Frontal cortex (tissue), 4 donors: ENCODE data around the gene NUP43. TPM values are rescaled to one million over a fixed set of nuclear protein-coding genes. Genes with fewer than 3 reads are reported as not detected.
"Not testable (repeated sequence)": the region's sequence is repeated elsewhere in the genome, so short reads cannot be mapped to it uniquely, and the experiment has no call there.

ENCODE experiments used
- DNase-seq, 2 donors: peaks; one replicate each; pipeline ENCODE4 v3.0.0; 2012; ENCODE audit warnings: low spot score in 2 of 2
- FAIRE-seq: peaks from 2 replicates; lab custom pipeline; 2012; peaks lifted over from hg19 to GRCh38; lab: Jason Lieb, UNC
- total RNA-seq: library from RNA; depleted of rRNA; stranded (reverse); fragments of >200 nt; gene quantifications from one replicate; pipeline ENCODE4 v1.2.3, GENCODE V29; 2014
- donor health status: control.
- donor health status: control.
- donor health status: control.

NUP43 gene, protein sequence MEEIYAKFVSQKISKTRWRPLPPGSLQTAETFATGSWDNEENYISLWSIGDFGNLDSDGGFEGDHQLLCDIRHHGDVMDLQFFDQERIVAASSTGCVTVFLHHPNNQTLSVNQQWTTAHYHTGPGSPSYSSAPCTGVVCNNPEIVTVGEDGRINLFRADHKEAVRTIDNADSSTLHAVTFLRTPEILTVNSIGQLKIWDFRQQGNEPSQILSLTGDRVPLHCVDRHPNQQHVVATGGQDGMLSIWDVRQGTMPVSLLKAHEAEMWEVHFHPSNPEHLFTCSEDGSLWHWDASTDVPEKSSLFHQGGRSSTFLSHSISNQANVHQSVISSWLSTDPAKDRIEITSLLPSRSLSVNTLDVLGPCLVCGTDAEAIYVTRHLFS
- 24.9 TPM for total RNA-seq

DNA sequence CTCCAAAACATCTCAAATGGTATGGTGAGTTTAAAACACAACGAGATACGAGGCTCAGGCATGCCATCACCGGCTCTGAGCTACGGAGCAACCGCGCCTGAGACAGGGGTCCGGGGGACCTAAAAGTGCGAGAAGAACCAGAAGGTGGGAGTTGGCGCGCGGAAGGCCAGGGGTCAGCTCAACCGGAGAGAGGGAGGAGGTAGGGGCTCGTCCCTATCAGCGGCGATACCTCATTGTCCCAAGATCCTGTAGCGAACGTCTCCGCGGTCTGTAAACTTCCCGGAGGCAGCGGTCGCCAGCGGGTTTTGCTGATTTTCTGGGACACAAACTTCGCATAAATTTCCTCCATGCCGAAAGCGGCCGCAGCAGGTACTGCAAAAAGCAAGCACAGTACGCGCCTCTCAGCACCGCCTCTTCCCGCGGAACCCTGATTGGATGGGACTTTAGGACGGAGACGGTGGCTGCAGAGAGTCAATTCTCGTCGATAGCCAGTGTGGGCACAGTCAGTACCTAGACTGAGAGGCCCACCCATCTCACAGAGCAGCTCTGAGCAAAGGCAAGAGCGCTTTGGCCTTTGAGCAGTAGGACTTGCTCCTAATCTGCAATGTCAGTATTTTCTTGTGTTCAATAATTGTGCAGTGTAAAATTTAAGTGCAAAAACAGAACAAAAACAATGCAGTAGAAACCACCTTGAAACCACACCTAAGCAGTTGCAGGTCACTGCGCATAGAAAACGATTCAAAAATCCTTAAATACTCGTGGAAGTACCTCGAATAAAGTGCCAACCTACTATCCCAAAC lies at the start of gene NUP43:
Gene NUP43, minus strand, starts transcription at position 383 of the 800 bp plus-strand sequence. Its CDS starts 34 bp downstream, at position 349.
- DNase-seq = peak; percentile 72
- no peak for FAIRE-seq

DNA sequence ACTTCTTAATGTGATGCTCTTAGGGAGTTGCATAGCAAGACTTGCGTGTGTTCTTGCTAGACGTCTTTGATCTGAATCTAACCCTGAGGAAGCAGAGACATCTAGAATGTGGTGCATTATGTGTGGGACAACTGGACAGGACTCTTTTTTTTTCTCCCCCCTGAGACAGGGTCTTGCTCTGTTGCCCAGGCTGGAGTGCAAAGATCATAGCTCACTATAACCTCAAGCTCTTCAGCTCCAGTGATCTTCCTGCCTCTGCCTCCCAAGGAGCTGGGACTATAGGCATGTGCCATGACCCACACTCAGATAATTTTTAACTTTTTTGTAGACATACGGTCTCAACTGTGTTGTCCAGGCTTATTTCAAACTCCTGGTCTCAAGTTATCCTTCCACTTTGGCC lies 37.2 kb upstream of the NUP43 start:
- DNase-seq = no peak
- no peak for FAIRE-seq

DNA sequence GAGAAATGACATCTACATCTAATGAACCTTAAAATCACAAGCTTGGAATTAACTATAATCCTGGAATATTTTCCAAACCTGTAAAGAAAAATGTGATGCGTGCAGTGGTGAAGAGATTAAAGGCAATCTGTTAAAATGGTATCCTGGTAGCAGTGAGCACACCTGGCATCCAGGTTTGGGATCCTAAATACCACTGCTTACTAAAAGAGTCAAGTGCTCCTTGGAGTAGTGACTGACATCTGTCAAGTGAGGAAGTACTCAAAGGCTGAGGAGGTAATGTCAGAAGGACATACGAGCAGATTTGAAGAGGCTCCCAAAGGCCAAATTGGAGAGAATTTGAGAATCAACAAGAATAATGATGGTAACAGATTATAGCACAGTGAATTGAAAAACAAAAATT lies 36.0 kb upstream of the NUP43 start:
- DNase-seq (no peak), FAIRE-seq (no peak)

DNA sequence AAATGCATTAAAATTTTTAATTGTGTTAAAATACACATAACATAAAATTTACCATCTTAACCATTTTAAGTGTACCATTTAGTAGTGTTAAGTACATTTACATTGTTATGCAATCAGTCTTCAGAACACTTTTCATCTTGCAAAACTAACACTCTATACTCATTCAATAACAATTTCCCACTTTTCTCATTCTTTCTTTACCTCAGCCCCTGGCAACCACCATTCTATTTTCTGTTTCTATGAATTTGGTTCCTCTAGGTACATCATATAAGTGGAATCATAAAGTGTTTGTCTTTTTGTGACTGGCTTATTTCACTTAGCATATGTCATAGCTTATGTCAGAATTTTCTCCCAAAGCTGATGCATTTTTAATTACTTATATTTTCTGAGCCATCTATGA lies 35.4 kb upstream of the NUP43 start:
- DNase-seq (no peak), FAIRE-seq (no peak)

DNA sequence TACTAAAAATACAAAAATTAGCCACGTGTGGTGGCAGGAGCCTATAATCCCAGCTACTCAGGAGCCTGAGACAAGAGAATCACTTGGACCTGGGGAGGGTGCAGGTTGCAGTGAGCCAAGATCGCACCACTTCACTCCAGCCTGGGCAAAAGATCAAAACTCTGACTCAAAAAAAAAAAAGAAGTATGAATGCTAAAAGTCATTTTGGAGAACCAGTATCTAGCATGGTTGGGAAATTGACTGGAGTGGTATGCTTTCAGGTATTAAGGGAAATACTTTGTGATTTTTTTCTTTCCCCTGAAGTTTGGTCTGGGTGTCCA lies 33.3 kb upstream of the NUP43 start:
- FAIRE-seq (no peak), DNase-seq (no peak)

DNA sequence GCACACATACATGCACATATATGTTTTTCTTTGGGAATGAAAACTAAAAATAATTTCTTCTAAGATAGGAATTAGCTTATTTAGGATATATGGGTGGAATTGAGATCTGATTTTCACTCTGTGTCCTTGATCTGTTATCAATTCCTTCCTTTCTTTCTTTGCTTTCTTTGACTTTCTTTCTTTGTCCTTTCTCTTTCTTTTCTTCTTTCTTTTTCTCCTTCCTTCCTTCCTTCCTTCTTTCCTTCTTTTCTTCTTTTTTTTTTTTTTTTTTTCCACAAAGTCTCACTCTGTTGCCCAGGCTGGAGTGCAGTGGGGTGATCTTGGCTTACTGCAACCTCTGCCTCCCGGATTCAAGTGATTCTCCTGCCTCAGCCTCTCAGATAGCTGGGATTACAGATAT lies 31.3 kb upstream of the NUP43 start:
- FAIRE-seq (no peak), DNase-seq (no peak)

DNA sequence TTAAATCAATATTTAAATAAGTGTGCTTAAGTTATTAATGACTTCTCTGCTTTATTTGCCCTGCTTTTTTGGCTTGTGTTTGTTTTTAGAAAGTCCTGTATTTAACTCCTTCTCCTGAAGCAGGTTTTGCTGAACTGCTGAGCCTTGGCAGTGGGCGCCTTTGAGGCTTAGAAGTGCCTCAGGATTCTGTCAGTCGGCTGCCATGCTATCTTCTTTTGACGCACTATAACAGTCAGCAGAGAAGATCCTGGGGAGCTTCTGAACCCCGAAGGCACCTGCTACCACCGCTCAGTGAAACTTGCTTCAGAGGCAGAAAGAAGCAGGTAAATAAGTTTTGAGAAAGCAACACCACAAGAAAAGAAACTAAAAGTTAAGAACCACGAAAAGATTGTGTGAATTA lies 25.6 kb upstream of the NUP43 start:
- no peak for DNase-seq
- no peak for FAIRE-seq

DNA sequence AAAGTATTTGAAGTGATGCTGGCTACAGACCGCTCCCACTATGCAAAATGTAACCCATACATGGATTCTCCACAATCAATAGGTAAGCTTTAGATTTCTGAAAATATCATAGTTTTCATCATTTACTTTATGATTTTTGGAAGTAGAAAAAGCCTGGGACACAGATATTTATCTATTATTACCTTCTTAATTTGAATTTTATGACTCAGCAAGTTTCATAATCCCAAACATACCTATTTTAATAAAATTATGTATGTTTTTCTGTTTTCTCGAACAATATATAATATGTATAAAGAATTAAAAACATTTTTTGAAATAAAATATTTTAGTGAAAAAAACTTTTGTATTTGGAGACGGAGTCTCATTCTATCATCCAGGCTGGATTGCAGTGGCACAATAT lies 24.9 kb upstream of the NUP43 start:
- DNase-seq (no peak), FAIRE-seq (no peak)

DNA sequence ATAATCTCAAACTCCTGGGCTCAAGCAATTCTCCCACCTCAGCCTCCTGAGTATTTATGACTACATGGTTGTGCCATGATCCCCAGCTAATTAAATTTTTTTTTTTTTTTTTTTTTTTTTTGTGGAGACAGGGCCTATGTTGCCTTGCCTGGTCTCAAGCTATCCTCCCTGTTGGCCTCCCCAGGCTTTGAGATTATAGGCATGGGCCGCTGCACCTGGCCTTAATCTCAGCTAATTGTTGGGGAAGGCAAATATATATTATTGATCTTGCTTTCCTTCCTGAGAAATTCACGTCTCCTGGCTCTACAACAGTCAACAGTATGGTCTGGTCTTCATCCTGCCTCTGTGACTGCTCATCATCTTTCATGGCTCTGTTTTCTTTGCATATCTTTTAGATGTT lies 23.3 kb upstream of the NUP43 start:
- FAIRE-seq (no peak), DNase-seq (no peak)

DNA sequence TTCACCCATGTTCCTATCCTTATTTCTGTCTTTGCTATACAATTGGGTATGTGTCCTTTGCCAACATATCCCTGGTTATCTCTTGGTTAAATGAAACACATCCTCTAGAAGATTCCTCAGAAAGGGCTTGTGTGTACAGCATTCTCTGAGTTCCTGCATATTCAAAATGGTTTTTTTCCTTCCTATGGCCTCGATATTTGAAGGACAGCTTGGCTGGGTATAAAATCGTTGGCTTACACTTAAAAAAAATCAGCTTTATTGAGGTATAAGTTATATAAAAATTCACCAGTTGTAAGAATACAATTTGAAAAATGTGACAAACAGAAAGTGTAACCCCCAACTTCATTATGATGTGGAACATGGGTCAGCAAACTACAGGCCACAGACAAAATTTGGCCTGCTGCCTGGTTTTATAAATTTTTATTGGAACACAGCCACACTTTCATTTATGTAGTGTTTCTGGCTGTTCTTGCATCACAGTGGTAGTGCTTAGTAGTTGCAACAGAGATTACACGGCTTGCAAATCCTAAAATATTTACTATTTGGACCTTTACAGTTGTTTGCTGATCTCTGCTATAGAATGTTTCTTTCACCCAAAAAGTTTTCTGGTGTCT lies 19.9 kb upstream of the NUP43 start:
- no peak for DNase-seq
- no peak for FAIRE-seq

DNA sequence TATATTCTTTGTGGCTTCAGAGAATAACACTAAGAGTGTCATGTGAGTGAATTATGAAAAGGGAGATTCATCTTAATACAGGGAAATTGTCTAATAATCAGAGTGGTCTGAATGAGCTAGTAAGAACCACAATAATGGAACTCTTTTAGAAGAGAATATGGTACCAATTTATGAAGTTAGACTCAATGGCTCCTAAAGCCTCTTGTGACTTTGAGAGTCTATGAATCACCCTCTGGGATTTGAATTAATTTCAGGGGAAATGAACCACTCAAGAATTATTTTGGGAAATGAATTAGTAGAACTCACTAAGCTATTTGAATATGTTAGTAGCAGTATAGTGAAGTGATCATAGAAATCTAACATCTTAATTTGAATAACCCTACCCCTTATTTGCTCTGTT lies 17.5 kb upstream of the NUP43 start:
- no peak for DNase-seq
- FAIRE-seq = no peak

DNA sequence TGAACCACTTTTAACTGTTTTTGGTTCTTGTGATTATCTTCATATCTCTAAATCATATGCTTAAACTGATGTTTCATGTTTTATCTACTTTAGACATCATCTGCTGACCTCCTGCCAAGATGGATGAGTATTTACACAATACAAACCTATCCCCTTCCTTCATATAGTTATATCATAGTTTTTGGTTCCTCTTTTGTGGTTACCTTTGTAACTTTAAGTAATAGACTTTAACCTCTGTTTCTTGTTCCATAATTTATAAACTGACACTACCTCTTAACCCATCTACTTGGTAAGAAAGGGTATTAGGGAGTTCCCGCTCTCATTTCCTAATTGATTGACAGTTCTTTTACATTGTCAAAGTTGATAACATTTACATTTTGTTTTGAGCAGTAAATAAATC lies 15.1 kb upstream of the NUP43 start:
- DNase-seq (no peak), FAIRE-seq (no peak)

DNA sequence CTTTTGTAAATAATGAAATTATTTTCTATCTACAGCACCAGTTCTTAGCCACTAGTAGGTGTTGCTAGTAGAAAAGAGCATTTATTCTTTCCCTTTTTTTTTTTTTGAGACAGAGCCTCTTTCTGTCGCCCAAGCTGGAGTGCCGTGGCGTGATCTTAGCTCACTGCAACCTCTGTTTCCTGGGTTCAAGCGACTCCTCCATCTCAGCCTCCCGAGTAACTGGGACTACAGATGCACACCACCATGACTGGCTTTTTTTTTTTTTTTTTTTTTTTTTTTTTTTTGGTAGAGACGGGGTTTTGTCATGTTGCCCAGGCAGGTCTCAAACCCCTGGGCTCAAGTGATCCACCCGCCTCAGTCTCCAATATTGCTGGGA lies 9.9 kb upstream of the NUP43 start:
- no peak for DNase-seq
- FAIRE-seq = no peak

DNA sequence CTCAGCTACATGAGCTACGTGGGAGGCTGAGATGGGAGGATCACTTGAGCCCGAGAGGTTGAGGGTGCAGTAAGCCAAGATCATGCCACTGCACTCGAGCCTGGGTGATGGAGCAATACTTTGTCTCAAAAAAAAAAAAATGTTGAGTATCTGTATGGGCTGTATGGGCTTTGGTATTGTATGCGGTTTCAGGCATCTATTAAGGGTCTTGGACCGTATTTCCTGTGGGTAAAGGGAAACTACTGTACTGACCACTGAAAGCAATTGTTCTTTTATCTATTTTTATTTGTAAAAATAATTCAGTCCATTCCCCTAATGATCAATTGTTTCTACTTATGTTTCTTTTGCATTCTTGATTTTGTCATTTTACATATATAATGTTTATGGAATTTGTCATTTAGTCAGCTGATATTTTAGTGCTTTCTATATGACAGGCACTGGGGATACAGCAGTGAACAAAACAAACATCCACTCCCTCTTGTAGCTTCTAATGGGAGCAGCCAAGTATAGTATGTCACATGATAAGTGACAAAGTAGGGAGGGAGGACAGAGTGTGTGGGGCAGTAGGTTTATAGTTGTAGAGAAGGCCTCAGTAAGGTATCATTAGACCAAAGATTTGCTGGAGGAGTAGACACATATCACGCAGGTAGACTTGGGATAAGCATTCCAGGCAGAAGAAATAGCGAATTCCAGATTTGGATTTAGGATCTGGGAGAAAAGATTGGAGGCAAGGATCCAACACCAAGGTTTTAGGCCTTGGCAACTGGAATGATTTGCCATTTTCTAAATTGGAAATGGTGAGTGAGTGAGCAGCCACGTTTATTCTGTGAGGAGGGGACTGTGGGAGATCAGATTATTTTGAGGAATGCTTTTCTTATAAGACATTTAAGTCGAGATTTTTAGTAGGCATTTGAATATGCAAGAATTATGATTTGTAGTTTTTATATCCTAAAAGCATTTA lies 9.3 kb upstream of the NUP43 start:
- DNase-seq = no peak
- no peak for FAIRE-seq

DNA sequence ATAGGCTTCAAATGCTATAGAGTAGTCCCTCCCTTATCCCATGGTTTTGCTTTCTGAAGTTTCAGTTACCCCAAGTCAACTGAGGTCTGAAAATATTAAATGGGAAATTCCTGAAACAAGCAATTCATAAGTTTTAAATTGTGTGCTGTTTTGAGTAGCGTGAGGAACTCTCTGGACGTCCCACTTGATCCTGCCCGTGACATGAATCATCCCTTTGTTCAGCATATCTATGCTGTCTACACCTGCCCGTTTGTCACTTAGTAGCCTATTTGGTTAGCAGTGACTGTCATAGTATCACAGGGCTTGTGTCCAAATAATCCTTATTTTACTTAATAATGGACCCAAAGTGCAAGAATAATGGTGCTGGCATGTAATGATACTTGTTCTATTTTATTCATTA lies 8.2 kb upstream of the NUP43 start:
- FAIRE-seq = no peak
- DNase-seq = no peak

DNA sequence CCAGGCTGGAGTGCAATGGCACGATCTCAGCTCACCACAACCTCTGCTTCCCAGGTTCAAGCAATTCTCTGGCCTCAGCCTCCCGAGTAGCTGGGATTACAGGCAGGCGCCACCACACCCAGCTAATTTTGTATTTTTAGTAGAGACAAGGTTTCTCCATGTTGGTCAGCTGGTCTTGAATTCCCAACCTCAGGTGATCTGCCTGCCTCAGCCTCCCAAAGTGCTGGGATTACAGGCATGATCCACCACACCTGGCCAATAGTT lies 7.0 kb upstream of the NUP43 start:
- DNase-seq, FAIRE-seq: not testable (repeated sequence)

DNA sequence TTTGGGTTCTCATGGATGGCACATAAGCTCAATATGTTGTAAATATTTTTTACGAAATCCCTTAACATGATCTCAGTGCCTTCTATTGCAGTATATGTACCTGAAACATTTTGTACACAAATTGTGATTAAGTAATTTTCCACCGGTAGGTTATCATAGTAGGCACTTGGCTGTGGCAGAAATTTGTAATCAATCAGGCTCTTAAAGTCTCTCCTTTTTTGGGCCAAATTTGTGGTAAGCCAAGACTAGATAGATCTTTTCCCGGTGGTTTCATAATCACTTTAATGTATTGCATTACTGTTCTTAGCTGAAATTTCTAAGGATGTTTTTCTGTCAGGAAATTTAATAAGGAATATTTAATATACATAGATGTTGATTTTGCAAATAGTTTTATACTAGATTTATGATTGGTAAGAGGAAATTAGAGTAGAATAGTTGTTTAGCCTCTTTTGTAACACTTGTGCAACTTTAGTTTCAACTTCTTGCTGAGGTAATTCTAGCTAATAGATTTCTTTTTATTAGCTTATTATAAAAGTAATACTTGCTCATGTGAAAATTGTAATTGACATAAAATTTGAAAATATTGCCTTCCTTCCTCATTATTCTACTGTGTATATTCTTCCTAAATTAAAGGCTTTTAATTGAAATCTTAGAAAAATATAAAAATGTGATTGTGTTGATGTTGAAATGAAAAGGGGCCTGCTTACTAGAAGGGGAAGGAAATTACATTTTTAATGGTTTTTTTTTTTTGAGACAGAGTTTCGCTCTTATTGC lies 6.5 kb upstream of the NUP43 start:
- FAIRE-seq = no peak
- DNase-seq = no peak

DNA sequence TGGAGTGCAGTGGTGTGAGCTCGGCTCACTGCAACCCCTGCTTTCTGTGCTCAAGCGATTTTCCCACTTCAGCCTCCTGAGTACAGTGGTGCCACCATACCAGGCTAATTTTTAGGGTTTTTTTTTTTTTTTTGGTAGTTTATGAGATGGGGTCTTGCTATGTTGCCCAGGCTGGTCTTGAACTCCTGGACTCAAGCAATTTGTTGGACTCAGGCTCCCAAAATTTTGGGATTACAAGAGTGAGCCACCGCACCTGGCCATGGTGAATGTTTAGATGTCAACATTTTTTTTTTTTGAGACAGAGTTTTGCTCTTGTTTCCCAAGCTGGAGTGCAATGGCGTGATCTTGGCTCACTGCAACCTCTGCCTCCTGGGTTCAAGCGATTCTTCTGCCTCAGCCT lies 5.6 kb upstream of the NUP43 start:
- not testable (repeated sequence) for DNase-seq, FAIRE-seq

DNA sequence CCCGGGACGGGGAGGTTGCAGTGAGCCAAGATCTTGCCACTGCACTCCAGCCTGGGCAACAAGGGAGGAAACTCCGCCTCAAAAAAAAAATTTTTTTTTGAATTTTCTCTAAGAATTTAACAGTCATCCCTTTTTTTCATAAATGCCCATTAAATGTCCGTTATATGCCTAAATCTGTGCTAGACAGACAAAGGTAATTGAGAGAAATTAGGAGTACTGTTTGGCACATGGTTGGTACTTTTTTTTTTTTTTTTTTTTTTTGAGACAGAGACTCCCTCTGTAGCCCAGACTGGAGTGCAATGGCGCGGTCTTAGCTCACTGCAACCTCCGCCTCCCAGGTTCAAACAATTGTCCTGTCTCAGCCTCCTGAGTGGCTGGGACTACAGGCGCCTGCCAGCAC lies 4.9 kb upstream of the NUP43 start:
- DNase-seq = no peak
- no peak for FAIRE-seq
